HG02840 (cell line): ENCODE data around the gene FCSK.

Source experiments
- ATAC-seq: cut with Tn5 transposase; IDR thresholded peaks from one replicate; pipeline ENCODE4 v1.9.1; 2021; ENCODE audit warnings: mild to moderate bottlenecking, moderate library complexity, moderate number of reproducible peaks; ENCODE audit not compliant: unreplicated experiment, low FRiP score

The FCSK gene

DNA sequence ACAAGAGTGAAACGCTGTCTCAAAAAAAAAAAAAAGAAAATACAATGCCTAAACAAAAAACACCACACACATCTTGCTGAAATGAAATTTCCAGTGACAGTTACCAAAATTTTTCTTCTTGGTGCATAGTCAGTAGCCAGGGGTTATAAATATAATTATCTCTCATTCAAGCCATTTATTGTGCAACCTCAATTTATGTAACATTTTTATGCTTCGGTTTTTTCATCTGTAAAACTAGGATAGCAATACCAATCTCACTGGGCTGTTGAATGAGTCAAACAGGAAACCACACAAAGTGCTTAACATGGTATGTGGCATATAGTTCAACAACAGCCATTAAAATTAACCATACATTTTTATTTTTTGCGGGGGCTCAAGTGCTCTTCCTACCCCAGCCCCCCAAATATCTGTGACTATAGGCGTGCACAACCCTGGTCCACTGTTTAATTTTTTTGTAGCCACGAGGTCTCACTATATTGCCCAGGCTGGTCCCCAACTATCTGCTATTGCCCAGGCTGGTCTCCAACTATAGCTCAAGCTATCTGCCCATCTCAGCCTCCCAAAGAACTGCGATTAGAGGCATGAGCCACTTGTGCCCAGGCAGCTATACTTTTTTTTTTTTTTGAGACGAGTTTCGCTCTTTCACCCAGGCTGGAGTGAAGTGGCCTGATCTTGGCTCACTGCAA lies 66.4 kb downstream of the FCSK start:
- no peak for ATAC-seq

DNA sequence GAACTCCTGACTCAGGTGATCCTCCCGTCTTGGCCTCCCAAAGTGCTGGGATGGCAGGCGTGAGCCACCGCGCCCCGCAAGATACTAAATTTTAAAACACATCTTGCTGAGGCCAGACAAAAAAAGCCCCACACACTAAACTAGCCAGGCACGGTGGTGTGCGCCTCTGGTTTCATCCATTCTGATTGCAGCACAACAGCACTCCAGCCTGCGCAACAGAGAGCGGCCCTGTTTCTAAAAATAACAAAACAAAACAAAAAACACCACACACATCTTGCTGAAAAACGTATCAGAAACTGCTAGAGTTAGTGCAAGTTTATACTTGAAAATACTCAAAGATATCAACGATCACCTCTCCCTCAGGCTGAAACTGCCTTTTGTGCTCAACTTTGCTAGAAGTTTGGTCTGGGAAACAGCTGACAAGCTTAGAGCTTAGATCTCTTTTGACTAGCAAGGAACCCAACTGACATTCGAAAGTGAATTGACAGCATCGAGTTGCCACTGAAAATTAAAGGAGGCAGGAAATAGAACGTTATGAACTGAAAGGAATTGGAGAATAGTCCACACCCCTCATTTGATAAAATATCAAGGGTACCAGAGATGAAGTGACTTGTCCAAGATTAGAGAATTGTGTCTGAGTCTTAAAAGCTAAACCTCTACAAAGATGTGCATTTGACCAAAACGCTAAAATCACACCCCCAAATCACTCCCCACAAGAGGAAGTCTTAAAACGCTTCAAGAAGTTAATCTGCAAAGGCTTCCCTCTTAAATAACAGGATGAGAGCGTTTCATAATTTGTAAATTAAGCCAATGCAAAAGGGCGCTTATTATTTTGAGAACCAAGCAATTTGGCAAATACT lies 68.1 kb downstream of the FCSK start:
- no peak for ATAC-seq

DNA sequence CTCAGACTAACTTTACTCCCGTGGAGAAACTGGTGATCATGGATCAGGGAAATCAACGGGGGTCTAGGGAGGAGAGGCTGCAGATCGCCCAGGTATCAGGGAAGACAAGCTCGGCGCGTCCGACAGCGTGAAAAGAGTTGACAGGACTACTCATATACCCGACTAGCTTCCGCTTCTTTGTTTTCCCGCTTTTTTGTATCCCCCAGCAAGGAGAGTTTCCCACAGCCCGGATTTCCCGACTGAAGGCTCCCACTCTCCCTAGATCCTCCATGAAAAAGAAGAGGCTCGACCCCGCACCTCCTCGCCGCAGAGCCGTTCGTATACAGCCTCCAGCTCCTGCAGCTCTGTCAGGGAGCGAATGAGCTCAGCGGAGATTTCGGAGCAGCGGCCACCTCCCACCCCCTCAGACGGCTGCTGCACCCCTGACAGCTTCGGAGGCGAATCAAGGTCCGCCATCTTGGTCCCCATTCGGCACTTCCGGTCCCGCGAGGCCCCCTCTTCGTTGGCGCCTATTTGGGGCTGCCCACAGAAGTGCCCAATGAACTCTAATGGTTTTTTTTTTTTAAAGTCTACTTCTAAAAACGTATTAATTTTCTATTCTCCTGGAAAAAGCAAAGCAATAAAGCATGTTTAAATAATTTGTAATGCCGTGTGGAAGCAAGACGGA lies 68.8 kb downstream of the FCSK start, which contains the start of gene COG4:
TSS of gene COG4 (minus strand) at position 479 of the 667 bp plus-strand sequence. CDS start at position 468, 11 bp downstream.
- peak; percentile 66 for ATAC-seq

DNA sequence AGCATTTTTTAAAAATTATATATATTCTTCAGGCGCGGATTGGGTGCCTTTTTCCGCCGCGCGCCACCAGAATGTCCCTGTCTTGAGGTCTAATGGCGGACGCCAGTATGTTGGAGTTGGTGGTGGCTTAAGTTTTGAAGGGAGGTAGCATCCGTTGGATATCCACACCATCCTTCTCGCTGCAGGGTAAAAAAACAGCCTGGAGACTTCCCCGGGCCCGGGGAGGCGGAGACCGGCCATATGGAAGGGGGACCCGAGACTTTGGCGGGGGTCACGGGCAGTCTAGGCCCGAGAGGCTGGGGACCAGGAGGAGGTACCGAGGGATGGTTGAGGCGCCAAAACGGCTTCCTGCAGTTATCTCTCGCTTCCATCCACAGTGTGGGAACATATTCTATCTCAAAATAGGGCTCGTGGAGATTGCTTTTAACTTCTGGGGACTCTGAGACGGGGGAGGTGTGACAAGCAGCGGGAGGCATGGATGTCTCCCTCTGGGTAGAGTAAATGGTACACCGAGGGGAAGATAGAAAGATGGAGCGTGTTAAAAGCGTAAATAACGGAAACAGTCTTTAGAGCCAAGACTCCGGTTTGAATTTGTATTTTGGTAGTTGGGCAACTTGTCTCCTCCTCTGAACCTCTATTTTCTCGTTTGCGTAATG lies 69.5 kb downstream of the FCSK start, which contains the start of gene SF3B3:
TSS of gene SF3B3 (plus strand) at position 74 of the 656 bp plus-strand sequence. CDS start 2,841 bp downstream, outside the sequence.
- ATAC-seq = peak; percentile 51

DNA sequence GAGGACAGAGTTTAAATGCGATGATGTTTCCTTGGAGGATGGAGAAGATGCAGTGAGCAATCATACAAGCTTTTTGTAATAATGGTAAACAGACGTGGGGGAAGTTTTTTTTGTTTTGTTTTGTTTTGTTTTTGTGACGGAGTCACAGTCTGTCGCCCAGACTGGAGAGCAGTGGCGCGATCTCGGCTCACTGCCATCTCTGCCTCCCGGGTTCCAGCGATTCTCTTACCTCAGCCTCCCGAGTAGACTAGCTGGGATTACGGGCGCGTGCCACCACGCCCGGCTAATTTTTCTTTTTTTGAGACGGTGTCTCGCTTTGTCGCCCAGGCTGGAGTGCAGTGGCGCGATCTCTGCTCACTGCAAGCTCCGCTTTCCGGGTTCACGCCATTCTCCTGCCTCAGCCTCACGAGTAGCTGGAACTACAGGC lies 70.0 kb downstream of the FCSK start:
- ATAC-seq = peak; percentile 11

DNA sequence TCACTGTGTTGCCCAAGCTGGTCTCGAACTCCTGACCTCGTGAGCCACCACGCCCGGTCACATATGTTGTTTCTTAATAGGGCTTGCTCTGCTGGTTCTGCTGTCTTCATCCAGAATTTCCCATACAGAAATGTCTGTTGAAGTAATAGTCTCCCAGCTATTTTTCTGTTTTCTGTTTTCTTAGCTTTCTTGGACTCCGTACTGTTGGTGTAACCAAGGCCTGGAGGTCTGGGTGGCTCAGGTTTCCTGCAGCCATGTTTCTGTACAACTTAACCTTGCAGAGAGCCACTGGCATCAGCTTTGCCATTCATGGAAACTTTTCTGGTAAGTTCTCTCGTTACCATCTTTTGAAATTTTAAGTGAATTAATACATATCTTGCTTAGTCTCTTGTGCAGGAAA lies 72.0 kb downstream of the FCSK start:
- no peak for ATAC-seq

DNA sequence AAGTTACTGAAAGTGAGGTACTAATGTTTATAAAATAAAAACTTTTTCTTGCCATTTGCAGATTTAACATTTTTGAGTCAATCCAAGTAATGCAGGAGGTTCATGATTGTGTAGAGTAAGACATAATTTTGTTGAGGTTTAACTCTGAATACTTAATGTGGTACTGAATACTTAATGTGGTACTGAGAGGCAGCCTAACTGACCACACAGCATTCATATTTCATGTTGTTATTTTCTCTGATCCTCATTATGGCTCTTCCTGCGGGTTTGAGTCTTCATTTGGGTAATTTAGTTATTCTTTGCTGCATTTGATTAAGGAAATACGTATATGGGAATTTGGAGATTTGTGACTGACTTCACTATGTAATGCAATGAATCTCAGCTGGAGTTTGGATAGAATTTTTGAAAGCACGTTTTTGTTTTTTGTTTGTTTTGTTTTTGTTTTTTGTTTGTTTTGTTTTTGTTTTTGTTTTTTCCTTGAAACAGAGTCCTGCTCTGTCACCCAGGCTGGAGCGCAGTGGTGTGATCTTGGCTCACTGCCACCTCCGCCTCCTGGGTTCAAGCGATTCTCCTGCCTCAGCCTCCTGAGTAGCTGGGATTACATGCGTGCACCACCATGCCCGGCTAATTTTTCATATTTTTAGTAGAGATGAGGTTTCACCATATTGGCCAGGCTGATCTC lies 73.1 kb downstream of the FCSK start:
- ATAC-seq = no peak

DNA sequence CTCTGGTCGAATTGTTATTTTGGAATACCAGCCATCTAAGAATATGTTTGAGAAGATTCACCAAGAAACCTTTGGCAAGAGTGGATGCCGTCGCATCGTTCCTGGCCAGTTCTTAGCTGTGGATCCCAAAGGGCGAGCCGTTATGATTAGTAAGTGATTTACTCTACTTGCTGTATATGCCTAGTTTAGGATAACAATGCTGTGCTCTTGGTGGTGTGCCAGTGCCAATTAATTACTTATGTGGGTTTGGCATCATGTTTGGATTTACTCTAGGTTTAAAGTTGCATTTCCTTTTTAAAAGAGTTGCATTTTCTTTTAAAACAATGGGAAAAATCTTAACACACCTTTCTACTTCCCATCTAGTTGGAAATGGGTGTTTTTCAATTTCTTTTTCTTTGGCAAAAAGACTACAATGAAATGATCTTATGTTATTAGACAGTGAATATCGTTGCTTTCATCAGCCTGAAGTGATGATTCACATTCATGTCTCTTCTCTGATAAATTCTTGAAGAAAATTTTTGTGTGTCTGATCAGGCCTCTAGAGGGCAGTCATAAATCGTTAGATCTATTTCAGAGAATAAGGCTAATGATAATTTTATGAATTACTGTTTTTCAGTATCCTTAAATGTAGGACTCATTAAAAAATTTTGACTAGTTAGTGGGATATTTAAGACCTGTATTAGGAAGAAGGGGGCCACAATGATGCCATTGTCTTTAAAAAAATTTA lies 74.8 kb downstream of the FCSK start:
- no peak for ATAC-seq
